ENCODE results near the gene MEGF11.

- TF ChIP-seq CTCF (IDR thresholded peaks at IDR 0.05) (no peak), POLR2A (IDR thresholded peaks at IDR 0.05) (no peak)
These were observed 137.9 kb downstream of the MEGF11 start for GRCh38 chr15:66115568-66116206.

All from uterus (tissue), 2 donors.